ENCODE measurements around the gene ZEB2. TPM values are rescaled to one million over a fixed set of nuclear protein-coding genes. Genes with fewer than 3 reads are reported as not detected.

The ZEB2 gene
- 4.0 and 4.4 TPM in 2 replicates for polyA plus RNA-seq (2013)

DNA sequence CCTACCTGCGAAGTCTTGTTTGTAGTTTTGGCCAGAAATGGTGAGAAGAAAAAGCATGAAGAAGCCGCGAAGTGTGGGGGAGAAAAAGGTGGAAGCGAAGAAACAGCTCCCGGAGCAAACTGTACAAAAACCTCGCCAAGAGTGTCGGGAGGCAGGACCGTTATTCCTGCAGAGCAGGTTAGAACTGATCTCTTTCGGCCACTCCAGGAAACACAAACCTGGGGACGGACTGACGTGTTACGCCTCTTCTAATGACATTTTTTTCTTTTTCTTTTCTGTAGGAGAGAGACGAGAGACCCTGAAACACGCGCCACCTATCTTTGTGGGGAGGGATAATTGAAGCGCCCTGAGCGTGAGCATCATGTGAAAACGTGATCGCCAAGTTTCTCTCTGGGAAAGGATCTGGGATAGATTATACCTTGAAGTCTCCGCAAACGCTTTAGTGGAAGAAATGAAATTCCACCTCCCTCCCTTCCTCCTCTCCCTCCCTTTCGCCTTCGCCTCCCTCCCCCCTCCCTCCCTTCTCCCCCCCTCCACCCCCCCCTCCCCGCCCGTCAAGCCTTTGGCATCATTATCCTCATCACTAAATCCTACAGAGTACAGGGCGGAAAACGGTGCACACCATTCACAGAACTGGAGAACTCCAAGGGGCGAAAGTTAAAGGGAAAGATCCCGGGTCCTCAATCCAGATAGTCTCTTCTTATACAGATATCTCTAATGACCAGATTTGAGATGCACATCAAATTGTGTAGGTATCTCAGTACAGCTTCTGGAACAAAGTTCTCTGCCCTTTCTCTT is at the start of gene ZEB2:
Gene ZEB2, minus strand, starts transcription at position 186 of the 798 bp plus-strand sequence. CDS start 2,769 bp downstream, outside the sequence.
- Histone ChIP-seq H3K4me2 (ENCODE audit: low read length) (peak within 1 kb of the TSS; percentile 50), H3K9ac (ENCODE audit: low read length) (no peak within 1 kb of the TSS), H3K27ac (ENCODE audit: low read depth, low read length) (no peak within 1 kb of the TSS), H4K12ac (ENCODE audit: low read depth, low read length) (no peak within 1 kb of the TSS), H3K36me3 (ENCODE audit: control insufficient read depth in 1 of 2, insufficient read depth in 2 of 2, low read length in 2 of 2) (no peaks in the 10 kb centered on the region), H3K27me3 (ENCODE audit: insufficient read depth, low read length) (peaks cover 49% of the 10 kb centered on the region), H2BK5ac (ENCODE audit: low read depth, low read length, poor library complexity) (no peak within 1 kb of the TSS), H4K8ac (ENCODE audit: low read depth, low read length) (no peak within 1 kb of the TSS), H2AK5ac (ENCODE audit: low read length) (no peak within 1 kb of the TSS), H3K23ac (ENCODE audit: low read length) (no peak within 1 kb of the TSS), H2BK120ac (ENCODE audit: insufficient read depth, low read length, poor library complexity) (no peak within 1 kb of the TSS), H2AFZ (ENCODE audit: insufficient read depth, low read length, poor library complexity) (no peak within 1 kb of the TSS), H3K79me2 (ENCODE audit: control insufficient read depth, insufficient read depth, low read length, poor library complexity) (peaks cover 2% of the 10 kb centered on the region), H3K4me1 (ENCODE audit: control insufficient read depth in 1 of 2, insufficient read depth in 2 of 2, low read length in 2 of 2) (peaks cover 0 to 2% of the 10 kb centered on the region in 2 experiments), H2BK12ac (ENCODE audit: low read length) (no peak within 1 kb of the TSS), H3K18ac (ENCODE audit: low read length) (no peak within 1 kb of the TSS), H3K9me3 (ENCODE audit: insufficient read depth, low read depth, low read length) (no peaks in the 10 kb centered on the region), H3K79me1 (ENCODE audit: low read length) (peaks cover 9% of the 10 kb centered on the region), H3K14ac (ENCODE audit: low read length) (no peak within 1 kb of the TSS), H3K4ac (ENCODE audit: low read depth, low read length) (no peak within 1 kb of the TSS), H4K91ac (ENCODE audit: low read depth, low read length) (no peak within 1 kb of the TSS), H3K4me3 (ENCODE audit: low read depth, low read length) (no peak within 1 kb of the TSS)
- no CpG with 5 or more reads among the region's 29 CpGs for WGBS (ENCODE audit: extremely low coverage, insufficient coverage, insufficient read length)
- peak in 1 of 2 donors; percentile 28 for DNase-seq

GRCh38 chr2:144567745-144568144 is 47.8 kb upstream of the ZEB2 start:
- Histone ChIP-seq H3K4ac (ENCODE audit: low read depth, low read length) (no peak overlapping the region), H3K9ac (ENCODE audit: low read length) (no peak overlapping the region), H3K14ac (ENCODE audit: low read length) (no peak overlapping the region), H2AK5ac (ENCODE audit: low read length) (no peak overlapping the region), H3K18ac (ENCODE audit: low read length) (no peak overlapping the region), H2BK5ac (ENCODE audit: low read depth, low read length, poor library complexity) (no peak overlapping the region), H4K12ac (ENCODE audit: low read depth, low read length) (no peak overlapping the region), H3K4me1 (ENCODE audit: control insufficient read depth in 1 of 2, insufficient read depth in 2 of 2, low read length in 2 of 2) (no peaks in the 10 kb centered on the region), H3K27me3 (ENCODE audit: insufficient read depth, low read length) (no peaks in the 10 kb centered on the region), H3K23ac (ENCODE audit: low read length) (no peak overlapping the region), H3K9me3 (ENCODE audit: insufficient read depth, low read depth, low read length) (no peaks in the 10 kb centered on the region), H4K91ac (ENCODE audit: low read depth, low read length) (no peak overlapping the region), H2BK120ac (ENCODE audit: insufficient read depth, low read length, poor library complexity) (no peak overlapping the region), H2AFZ (ENCODE audit: insufficient read depth, low read length, poor library complexity) (no peak overlapping the region), H3K4me2 (ENCODE audit: low read length) (no peak overlapping the region), H3K79me2 (ENCODE audit: control insufficient read depth, insufficient read depth, low read length, poor library complexity) (no peaks in the 10 kb centered on the region), H3K27ac (ENCODE audit: low read depth, low read length) (no peak overlapping the region), H3K4me3 (ENCODE audit: low read depth, low read length) (no peak overlapping the region), H4K8ac (ENCODE audit: low read depth, low read length) (no peak overlapping the region), H3K79me1 (ENCODE audit: low read length) (no peaks in the 10 kb centered on the region), H2BK12ac (ENCODE audit: low read length) (no peak overlapping the region), H3K36me3 (ENCODE audit: control insufficient read depth in 1 of 2, insufficient read depth in 2 of 2, low read length in 2 of 2) (no peaks in the 10 kb centered on the region)
- no CpG with 5 or more reads among the region's 4 CpGs for WGBS (ENCODE audit: extremely low coverage, insufficient coverage, insufficient read length)
- no peak for DNase-seq

DNA sequence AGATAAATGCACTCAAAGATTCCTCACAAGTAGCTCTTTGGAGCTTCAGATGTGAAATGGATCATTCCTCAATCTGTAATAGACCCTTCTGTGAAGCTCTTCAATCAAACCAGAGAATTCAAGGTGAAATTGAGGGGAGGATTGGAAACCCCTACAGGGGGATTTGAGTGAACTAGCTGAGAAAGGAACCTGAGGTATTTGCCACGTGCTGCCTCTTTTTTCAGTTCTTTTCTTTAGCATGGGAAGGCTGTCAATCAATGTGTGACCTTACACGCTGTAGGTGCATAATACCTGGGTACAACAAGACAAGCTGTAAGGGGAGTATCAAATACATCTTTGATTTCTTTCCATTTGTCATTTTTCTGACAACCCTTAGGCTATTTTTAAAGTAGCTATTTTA is 46.5 kb upstream of the ZEB2 start:
- Histone ChIP-seq H4K91ac (ENCODE audit: low read depth, low read length) (no peak overlapping the region), H2BK12ac (ENCODE audit: low read length) (no peak overlapping the region), H3K4me2 (ENCODE audit: low read length) (no peak overlapping the region), H3K9ac (ENCODE audit: low read length) (no peak overlapping the region), H3K79me1 (ENCODE audit: low read length) (no peaks in the 10 kb centered on the region), H2BK5ac (ENCODE audit: low read depth, low read length, poor library complexity) (no peak overlapping the region), H3K79me2 (ENCODE audit: control insufficient read depth, insufficient read depth, low read length, poor library complexity) (no peaks in the 10 kb centered on the region), H3K4me1 (ENCODE audit: control insufficient read depth in 1 of 2, insufficient read depth in 2 of 2, low read length in 2 of 2) (no peaks in the 10 kb centered on the region), H3K36me3 (ENCODE audit: control insufficient read depth in 1 of 2, insufficient read depth in 2 of 2, low read length in 2 of 2) (no peaks in the 10 kb centered on the region), H4K12ac (ENCODE audit: low read depth, low read length) (no peak overlapping the region), H3K27ac (ENCODE audit: low read depth, low read length) (no peak overlapping the region), H3K9me3 (ENCODE audit: insufficient read depth, low read depth, low read length) (no peaks in the 10 kb centered on the region), H3K4ac (ENCODE audit: low read depth, low read length) (no peak overlapping the region), H3K18ac (ENCODE audit: low read length) (no peak overlapping the region), H2AFZ (ENCODE audit: insufficient read depth, low read length, poor library complexity) (no peak overlapping the region), H2BK120ac (ENCODE audit: insufficient read depth, low read length, poor library complexity) (no peak overlapping the region), H3K14ac (ENCODE audit: low read length) (no peak overlapping the region), H2AK5ac (ENCODE audit: low read length) (no peak overlapping the region), H3K27me3 (ENCODE audit: insufficient read depth, low read length) (no peaks in the 10 kb centered on the region), H3K23ac (ENCODE audit: low read length) (no peak overlapping the region), H3K4me3 (ENCODE audit: low read depth, low read length) (no peak overlapping the region), H4K8ac (ENCODE audit: low read depth, low read length) (no peak overlapping the region)
- no CpG with 5 or more reads among the region's 2 CpGs for WGBS (ENCODE audit: extremely low coverage, insufficient coverage, insufficient read length)
- DNase-seq, result no peak

DNA sequence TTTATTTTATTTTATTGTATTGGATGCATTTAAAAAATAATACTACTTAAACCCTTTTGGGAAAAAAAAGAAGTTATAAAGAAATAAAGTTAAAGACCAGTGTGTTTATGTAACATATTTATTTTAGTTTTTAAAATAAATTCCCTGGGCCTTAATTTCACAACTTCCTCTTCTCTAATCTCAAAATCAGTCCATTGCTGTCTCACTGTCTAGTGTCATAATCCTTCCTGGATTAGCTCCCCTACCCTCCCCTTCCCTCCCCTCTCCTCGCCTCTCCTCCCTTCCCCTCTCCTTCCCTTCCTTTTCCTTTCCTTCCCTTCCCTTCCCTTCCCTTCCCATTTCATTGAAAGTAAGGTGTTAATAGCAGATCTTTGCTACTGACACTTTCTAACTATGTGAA is 40.3 kb upstream of the ZEB2 start:
- Histone ChIP-seq H3K4ac (ENCODE audit: low read depth, low read length) (no peak overlapping the region), H3K14ac (ENCODE audit: low read length) (no peak overlapping the region), H3K4me2 (ENCODE audit: low read length) (no peak overlapping the region), H2AFZ (ENCODE audit: insufficient read depth, low read length, poor library complexity) (no peak overlapping the region), H2AK5ac (ENCODE audit: low read length) (no peak overlapping the region), H3K27me3 (ENCODE audit: insufficient read depth, low read length) (no peaks in the 10 kb centered on the region), H3K36me3 (ENCODE audit: control insufficient read depth in 1 of 2, insufficient read depth in 2 of 2, low read length in 2 of 2) (no peaks in the 10 kb centered on the region), H4K12ac (ENCODE audit: low read depth, low read length) (no peak overlapping the region), H3K4me3 (ENCODE audit: low read depth, low read length) (no peak overlapping the region), H2BK120ac (ENCODE audit: insufficient read depth, low read length, poor library complexity) (no peak overlapping the region), H3K27ac (ENCODE audit: low read depth, low read length) (no peak overlapping the region), H3K23ac (ENCODE audit: low read length) (no peak overlapping the region), H3K9me3 (ENCODE audit: insufficient read depth, low read depth, low read length) (no peaks in the 10 kb centered on the region), H3K18ac (ENCODE audit: low read length) (no peak overlapping the region), H2BK12ac (ENCODE audit: low read length) (no peak overlapping the region), H3K79me1 (ENCODE audit: low read length) (no peaks in the 10 kb centered on the region), H3K79me2 (ENCODE audit: control insufficient read depth, insufficient read depth, low read length, poor library complexity) (no peaks in the 10 kb centered on the region), H3K4me1 (ENCODE audit: control insufficient read depth in 1 of 2, insufficient read depth in 2 of 2, low read length in 2 of 2) (no peaks in the 10 kb centered on the region), H3K9ac (ENCODE audit: low read length) (no peak overlapping the region), H4K91ac (ENCODE audit: low read depth, low read length) (no peak overlapping the region), H4K8ac (ENCODE audit: low read depth, low read length) (no peak overlapping the region), H2BK5ac (ENCODE audit: low read depth, low read length, poor library complexity) (no peak overlapping the region)
- DNase-seq, result no peak
- no CpG with 5 or more reads among the region's 1 CpG for WGBS (ENCODE audit: extremely low coverage, insufficient coverage, insufficient read length)
